ENCODE measurements around the gene SCN8A. TPM values are rescaled to one million over a fixed set of nuclear protein-coding genes. Genes with fewer than 3 reads are reported as not detected.

Gene SCN8A
- total and polyA plus RNA-seq, 2 experiments from 2014 or later: 4.6 to 23.9 TPM

DNA sequence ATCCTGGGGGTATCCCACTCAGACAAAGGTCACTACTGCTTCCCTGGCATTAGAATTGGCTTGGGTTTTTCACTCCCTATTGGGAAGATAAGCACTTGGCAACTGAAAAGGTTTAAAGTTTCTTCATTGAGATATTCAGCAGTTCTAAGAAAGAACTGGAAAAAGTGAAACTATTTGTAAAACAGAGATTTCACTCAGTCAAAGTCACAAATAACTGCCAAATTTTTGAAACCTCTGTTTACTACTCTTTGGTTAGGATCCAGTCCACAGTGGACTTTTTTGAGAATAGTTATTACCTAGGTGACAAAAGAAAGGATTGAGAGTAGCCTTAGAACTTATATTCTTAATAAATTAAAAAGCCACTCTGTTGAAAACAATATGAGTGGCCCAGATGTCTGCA lies 172.7 kb downstream of the SCN8A start:
- H3K36me3 ChIP-seq (ENCODE audit: insufficient read depth): no peaks in the 10 kb centered on the region
- peaks cover 3% of the 10 kb centered on the region for H3K36me3 Mint-ChIP-seq (ENCODE audit: low read depth)
- no peak overlapping the region for H3K27ac Mint-ChIP-seq
- no peaks in the 10 kb centered on the region for H3K4me1 Mint-ChIP-seq
- ATAC-seq: no peak
- no peaks in the 10 kb centered on the region for H3K27me3 Mint-ChIP-seq (ENCODE audit: insufficient read depth, low read depth, poor library complexity)
- TF ChIP-seq ZNF331 (CRISPR knock-in tag; IDR thresholded peaks at IDR 0.05; ENCODE audit: low read depth) (no peak), EZH2 (IDR thresholded peaks at IDR 0.05; ENCODE audit: low read depth, unreplicated experiment) (no peak), EZH2phosphoT487 (IDR thresholded peaks at IDR 0.05; ENCODE audit: unreplicated experiment) (no peak), POLR2AphosphoS5 (IDR thresholded peaks at IDR 0.05; ENCODE audit: low read depth) (no peak), NANOG (IDR thresholded peaks at IDR 0.05; ENCODE audit: borderline replicate concordance) (no peak), CREB1 (CRISPR knock-in tag; IDR thresholded peaks at IDR 0.05; ENCODE audit: low read depth) (no peak), JUNB (IDR thresholded peaks at IDR 0.05; ENCODE audit: unreplicated experiment) (no peak), STAT1 (IDR thresholded peaks at IDR 0.05; ENCODE audit: unreplicated experiment) (no peak), ZNF114 (CRISPR knock-in tag; IDR thresholded peaks at IDR 0.05) (no peak)
- TF ChIP-seq, protein P1, sequence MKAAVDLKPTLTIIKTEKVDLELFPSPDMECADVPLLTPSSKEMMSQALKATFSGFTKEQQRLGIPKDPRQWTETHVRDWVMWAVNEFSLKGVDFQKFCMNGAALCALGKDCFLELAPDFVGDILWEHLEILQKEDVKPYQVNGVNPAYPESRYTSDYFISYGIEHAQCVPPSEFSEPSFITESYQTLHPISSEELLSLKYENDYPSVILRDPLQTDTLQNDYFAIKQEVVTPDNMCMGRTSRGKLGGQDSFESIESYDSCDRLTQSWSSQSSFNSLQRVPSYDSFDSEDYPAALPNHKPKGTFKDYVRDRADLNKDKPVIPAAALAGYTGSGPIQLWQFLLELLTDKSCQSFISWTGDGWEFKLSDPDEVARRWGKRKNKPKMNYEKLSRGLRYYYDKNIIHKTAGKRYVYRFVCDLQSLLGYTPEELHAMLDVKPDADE (IDR thresholded peaks at IDR 0.05): no peak
- TF ChIP-seq, protein P2, sequence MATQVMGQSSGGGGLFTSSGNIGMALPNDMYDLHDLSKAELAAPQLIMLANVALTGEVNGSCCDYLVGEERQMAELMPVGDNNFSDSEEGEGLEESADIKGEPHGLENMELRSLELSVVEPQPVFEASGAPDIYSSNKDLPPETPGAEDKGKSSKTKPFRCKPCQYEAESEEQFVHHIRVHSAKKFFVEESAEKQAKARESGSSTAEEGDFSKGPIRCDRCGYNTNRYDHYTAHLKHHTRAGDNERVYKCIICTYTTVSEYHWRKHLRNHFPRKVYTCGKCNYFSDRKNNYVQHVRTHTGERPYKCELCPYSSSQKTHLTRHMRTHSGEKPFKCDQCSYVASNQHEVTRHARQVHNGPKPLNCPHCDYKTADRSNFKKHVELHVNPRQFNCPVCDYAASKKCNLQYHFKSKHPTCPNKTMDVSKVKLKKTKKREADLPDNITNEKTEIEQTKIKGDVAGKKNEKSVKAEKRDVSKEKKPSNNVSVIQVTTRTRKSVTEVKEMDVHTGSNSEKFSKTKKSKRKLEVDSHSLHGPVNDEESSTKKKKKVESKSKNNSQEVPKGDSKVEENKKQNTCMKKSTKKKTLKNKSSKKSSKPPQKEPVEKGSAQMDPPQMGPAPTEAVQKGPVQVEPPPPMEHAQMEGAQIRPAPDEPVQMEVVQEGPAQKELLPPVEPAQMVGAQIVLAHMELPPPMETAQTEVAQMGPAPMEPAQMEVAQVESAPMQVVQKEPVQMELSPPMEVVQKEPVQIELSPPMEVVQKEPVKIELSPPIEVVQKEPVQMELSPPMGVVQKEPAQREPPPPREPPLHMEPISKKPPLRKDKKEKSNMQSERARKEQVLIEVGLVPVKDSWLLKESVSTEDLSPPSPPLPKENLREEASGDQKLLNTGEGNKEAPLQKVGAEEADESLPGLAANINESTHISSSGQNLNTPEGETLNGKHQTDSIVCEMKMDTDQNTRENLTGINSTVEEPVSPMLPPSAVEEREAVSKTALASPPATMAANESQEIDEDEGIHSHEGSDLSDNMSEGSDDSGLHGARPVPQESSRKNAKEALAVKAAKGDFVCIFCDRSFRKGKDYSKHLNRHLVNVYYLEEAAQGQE (IDR thresholded peaks at IDR 0.05; ENCODE audit: unreplicated experiment): no peak
- TF ChIP-seq, protein P3, sequence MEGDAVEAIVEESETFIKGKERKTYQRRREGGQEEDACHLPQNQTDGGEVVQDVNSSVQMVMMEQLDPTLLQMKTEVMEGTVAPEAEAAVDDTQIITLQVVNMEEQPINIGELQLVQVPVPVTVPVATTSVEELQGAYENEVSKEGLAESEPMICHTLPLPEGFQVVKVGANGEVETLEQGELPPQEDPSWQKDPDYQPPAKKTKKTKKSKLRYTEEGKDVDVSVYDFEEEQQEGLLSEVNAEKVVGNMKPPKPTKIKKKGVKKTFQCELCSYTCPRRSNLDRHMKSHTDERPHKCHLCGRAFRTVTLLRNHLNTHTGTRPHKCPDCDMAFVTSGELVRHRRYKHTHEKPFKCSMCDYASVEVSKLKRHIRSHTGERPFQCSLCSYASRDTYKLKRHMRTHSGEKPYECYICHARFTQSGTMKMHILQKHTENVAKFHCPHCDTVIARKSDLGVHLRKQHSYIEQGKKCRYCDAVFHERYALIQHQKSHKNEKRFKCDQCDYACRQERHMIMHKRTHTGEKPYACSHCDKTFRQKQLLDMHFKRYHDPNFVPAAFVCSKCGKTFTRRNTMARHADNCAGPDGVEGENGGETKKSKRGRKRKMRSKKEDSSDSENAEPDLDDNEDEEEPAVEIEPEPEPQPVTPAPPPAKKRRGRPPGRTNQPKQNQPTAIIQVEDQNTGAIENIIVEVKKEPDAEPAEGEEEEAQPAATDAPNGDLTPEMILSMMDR (conservative IDR thresholded peaks at IDR 0.05; ENCODE audit: low read depth in 2 of 2): no peak
- TF ChIP-seq, protein P4, sequence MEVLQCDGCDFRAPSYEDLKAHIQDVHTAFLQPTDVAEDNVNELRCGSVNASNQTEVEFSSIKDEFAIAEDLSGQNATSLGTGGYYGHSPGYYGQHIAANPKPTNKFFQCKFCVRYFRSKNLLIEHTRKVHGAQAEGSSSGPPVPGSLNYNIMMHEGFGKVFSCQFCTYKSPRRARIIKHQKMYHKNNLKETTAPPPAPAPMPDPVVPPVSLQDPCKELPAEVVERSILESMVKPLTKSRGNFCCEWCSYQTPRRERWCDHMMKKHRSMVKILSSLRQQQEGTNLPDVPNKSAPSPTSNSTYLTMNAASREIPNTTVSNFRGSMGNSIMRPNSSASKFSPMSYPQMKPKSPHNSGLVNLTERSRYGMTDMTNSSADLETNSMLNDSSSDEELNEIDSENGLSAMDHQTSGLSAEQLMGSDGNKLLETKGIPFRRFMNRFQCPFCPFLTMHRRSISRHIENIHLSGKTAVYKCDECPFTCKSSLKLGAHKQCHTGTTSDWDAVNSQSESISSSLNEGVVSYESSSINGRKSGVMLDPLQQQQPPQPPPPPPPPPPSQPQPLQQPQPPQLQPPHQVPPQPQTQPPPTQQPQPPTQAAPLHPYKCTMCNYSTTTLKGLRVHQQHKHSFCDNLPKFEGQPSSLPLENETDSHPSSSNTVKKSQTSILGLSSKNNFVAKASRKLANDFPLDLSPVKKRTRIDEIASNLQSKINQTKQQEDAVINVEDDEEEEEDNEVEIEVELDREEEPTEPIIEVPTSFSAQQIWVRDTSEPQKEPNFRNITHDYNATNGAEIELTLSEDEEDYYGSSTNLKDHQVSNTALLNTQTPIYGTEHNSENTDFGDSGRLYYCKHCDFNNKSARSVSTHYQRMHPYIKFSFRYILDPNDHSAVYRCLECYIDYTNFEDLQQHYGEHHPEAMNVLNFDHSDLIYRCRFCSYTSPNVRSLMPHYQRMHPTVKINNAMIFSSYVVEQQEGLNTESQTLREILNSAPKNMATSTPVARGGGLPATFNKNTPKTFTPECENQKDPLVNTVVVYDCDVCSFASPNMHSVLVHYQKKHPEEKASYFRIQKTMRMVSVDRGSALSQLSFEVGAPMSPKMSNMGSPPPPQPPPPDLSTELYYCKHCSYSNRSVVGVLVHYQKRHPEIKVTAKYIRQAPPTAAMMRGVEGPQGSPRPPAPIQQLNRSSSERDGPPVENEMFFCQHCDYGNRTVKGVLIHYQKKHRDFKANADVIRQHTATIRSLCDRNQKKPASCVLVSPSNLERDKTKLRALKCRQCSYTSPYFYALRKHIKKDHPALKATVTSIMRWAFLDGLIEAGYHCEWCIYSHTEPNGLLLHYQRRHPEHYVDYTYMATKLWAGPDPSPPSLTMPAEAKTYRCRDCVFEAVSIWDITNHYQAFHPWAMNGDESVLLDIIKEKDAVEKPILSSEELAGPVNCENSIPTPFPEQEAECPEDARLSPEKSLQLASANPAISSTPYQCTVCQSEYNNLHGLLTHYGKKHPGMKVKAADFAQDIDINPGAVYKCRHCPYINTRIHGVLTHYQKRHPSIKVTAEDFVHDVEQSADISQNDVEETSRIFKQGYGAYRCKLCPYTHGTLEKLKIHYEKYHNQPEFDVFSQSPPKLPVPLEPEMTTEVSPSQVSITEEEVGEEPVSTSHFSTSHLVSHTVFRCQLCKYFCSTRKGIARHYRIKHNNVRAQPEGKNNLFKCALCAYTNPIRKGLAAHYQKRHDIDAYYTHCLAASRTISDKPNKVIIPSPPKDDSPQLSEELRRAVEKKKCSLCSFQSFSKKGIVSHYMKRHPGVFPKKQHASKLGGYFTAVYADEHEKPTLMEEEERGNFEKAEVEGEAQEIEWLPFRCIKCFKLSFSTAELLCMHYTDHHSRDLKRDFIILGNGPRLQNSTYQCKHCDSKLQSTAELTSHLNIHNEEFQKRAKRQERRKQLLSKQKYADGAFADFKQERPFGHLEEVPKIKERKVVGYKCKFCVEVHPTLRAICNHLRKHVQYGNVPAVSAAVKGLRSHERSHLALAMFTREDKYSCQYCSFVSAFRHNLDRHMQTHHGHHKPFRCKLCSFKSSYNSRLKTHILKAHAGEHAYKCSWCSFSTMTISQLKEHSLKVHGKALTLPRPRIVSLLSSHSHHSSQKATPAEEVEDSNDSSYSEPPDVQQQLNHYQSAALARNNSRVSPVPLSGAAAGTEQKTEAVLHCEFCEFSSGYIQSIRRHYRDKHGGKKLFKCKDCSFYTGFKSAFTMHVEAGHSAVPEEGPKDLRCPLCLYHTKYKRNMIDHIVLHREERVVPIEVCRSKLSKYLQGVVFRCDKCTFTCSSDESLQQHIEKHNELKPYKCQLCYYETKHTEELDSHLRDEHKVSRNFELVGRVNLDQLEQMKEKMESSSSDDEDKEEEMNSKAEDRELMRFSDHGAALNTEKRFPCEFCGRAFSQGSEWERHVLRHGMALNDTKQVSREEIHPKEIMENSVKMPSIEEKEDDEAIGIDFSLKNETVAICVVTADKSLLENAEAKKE (CRISPR knock-in tag; IDR thresholded peaks at IDR 0.05): no peak
- H4K20me1 ChIP-seq (replicated peaks; ENCODE audit: insufficient read depth): no peaks in the 10 kb centered on the region; the same call in 1 of the 2 replicates
- no peak overlapping the region for H3K27ac ChIP-seq (ENCODE audit: low read depth)
- no peaks in the 10 kb centered on the region for H3K9me3 Mint-ChIP-seq
- H2AFZ ChIP-seq: no peak overlapping the region
- H3K79me2 ChIP-seq (replicated peaks; ENCODE audit: insufficient read depth): no peaks in the 10 kb centered on the region
- H3F3A ChIP-seq (replicated peaks; ENCODE audit: low read depth): no peaks in the 10 kb centered on the region
- H3K4me3 Mint-ChIP-seq: no peak overlapping the region
- no peak for DNase-seq (ENCODE audit: low spot score)
- H3K4me3 ChIP-seq: no peak overlapping the region
- no peaks in the 10 kb centered on the region for H3K4me1 ChIP-seq (ENCODE audit: insufficient read depth)
- H3K4me2 ChIP-seq: no peak overlapping the region
- no peaks in the 10 kb centered on the region for H3K27me3 ChIP-seq (ENCODE audit: insufficient read depth)
- H3K9me2 ChIP-seq (ENCODE audit: insufficient read depth): no peaks in the 10 kb centered on the region

All from GM23338 (cell line).